Vagina (tissue), 2 donors: ENCODE measurements around the gene TOMM5. TPM values are rescaled to one million over a fixed set of nuclear protein-coding genes. Genes with fewer than 3 reads are reported as not detected.

Experiments
- DNase-seq, 2 donors: peaks; one replicate each; pipeline ENCODE4 v3.0.0-alpha.2; 2017; ENCODE audit errors: extremely low spot score in 2 of 2
- H3K27ac ChIP-seq: fragments of 200-600 bp; sonication (generic); one replicate; pipeline ENCODE4 v1.5.1; 2019
- H3K27me3 ChIP-seq: fragments of 200-600 bp; sonication (generic); one replicate; pipeline ENCODE4 v1.5.1; 2019
- H3K36me3 ChIP-seq, 2 donors: fragments of 200-600 bp; sonication (generic); one replicate each; pipeline ENCODE4 v1.5.1; 2017 to 2019
- H3K4me1 ChIP-seq: fragments of 200-600 bp; sonication (generic); one replicate; pipeline ENCODE4 v1.5.1; 2019
- H3K4me3 ChIP-seq, 2 donors: fragments of 200-600 bp; sonication (generic); 1 replicate in 1 of 2; 2 replicates in 1 of 2; pipeline ENCODE4 v1.5.1; 2016 to 2019
- H3K9me3 ChIP-seq: fragments of 200-600 bp; sonication (generic); one replicate; pipeline ENCODE4 v1.5.1; 2019
- CTCF ChIP-seq, 3 experiments: fragments of 450-650 bp in 2 of 3; fragments of 200-600 bp in 1 of 3; sonication (generic) in 1 of 3; IDR thresholded peaks; one replicate each; pipeline ENCODE4 v1.5.1; 2017 to 2019; ENCODE audit warnings: antibody characterized with exemption in 3 of 3, mild to moderate bottlenecking in 2 of 3, moderate library complexity in 2 of 3
- POLR2A ChIP-seq, 2 donors: fragments of 450-650 bp; IDR thresholded peaks; one replicate each; pipeline ENCODE4 v1.6.1; 2017; ENCODE audit warnings: antibody characterized with exemption in 2 of 2, mild to moderate bottlenecking in 2 of 2, moderate library complexity in 2 of 2
- POLR2AphosphoS5 ChIP-seq, 2 donors: sonication (generic); formaldehyde crosslinking; IDR thresholded peaks; one replicate each; pipeline ENCODE4 v1.9.0; 2017; ENCODE audit warnings: antibody characterized with exemption in 2 of 2, mild to moderate bottlenecking in 2 of 2, low read depth in 1 of 2; ENCODE audit not compliant: insufficient read depth in 1 of 2
- intact Hi-C: fragments of 100-400 bp; cut with DNase I; formaldehyde crosslinking; loops from one replicate; pipeline ENCODE4 v1.15.1; 2023
- total RNA-seq: library from RNA; depleted of rRNA; stranded (reverse); fragments of >200 nt; gene quantifications from one replicate; pipeline ENCODE4 v1.2.3, GENCODE V29; 2016

The TOMM5 gene
- total RNA-seq, 1 donor from 2014 or later = 70.7 TPM

GRCh38 chr9:37564916-37565315, 27.5 kb downstream of the TOMM5 start:
- intact Hi-C loops = no loop called here
- no peaks in the 10 kb centered on the region for H3K9me3 ChIP-seq
- TF ChIP-seq POLR2AphosphoS5 (IDR thresholded peaks at IDR 0.05; ENCODE audit: insufficient read depth in 1 of 2, low read depth in 1 of 2) (no peak), POLR2A (IDR thresholded peaks at IDR 0.05) (no peak), CTCF (IDR thresholded peaks at IDR 0.05) (no peak)
- no peak overlapping the region for H3K4me3 ChIP-seq
- no peak for DNase-seq
- H3K27me3 ChIP-seq = no peaks in the 10 kb centered on the region
- H3K27ac ChIP-seq = no peak overlapping the region
- no peaks in the 10 kb centered on the region for H3K4me1 ChIP-seq
- H3K36me3 ChIP-seq = no peaks in the 10 kb centered on the region

DNA sequence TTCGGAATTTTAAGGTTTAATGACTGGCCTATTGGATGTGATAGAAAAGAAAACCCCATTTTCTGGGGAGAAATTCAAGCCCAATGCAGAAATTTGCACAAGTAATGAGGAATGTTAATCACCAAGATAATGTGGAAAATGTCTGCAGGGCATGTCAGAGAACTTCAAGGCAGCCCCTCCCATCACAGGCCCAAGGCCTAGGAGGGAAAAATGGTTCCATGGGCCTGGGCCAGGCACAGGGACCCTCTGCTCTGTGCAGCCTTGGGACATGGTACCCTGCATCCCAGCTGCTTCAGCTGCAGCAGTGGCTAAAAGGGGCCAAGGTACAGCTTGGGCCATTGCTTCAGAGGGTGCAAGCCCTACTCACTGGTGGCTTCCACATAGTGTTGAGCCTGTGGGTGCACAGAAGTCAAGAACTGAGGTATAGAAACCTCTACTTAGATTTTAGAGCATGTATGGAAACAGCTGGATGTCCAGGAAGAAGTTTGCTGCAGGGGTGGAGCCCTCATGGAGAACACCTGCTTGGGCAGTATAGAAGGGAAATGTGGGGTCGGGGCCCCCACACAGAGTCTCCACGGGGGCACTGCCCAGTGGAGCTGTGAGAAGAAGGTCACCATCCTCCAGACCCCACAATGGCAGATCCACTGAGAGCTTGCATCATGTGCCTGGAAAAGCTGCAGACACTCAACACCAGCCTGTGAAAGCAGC, 28.4 kb downstream of the TOMM5 start:
- Histone ChIP-seq H3K27me3 (no peaks in the 10 kb centered on the region), H3K36me3 (no peaks in the 10 kb centered on the region), H3K9me3 (no peaks in the 10 kb centered on the region), H3K27ac (no peak overlapping the region), H3K4me1 (no peaks in the 10 kb centered on the region), H3K4me3 (no peak overlapping the region)
- TF ChIP-seq POLR2AphosphoS5 (IDR thresholded peaks at IDR 0.05; ENCODE audit: insufficient read depth in 1 of 2, low read depth in 1 of 2) = no peak
- TF ChIP-seq CTCF (IDR thresholded peaks at IDR 0.05) = no peak
- TF ChIP-seq POLR2A (IDR thresholded peaks at IDR 0.05) = no peak
- no peak for DNase-seq
- intact Hi-C loops = no loop called here

DNA sequence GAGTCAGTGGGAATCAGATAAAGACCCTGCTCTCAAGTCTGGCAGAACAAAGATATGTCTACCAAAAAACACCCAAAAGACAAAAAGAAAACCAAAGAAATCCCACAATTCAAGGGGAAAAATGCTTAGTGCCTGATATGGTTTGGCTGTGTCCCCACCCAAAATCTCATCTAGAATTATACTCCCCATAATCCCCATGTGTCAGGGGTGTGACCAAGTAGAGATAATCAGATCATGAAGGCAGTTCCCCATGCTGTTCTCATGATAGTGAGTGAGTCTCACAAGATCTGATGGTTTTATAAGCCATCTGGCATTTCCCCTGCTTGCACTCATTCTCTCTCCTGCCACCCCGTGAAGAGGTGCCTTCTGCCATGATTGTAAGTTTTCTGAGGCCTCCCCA, 29.6 kb downstream of the TOMM5 start:
- intact Hi-C loops = no loop called here
- Histone ChIP-seq H3K27me3 (no peaks in the 10 kb centered on the region), H3K4me1 (no peaks in the 10 kb centered on the region), H3K9me3 (no peaks in the 10 kb centered on the region), H3K27ac (no peak overlapping the region), H3K36me3 (no peaks in the 10 kb centered on the region), H3K4me3 (no peak overlapping the region)
- TF ChIP-seq POLR2AphosphoS5 (IDR thresholded peaks at IDR 0.05; ENCODE audit: insufficient read depth in 1 of 2, low read depth in 1 of 2) (no peak), POLR2A (IDR thresholded peaks at IDR 0.05) (no peak), CTCF (IDR thresholded peaks at IDR 0.05) (no peak)
- DNase-seq = no peak

DNA sequence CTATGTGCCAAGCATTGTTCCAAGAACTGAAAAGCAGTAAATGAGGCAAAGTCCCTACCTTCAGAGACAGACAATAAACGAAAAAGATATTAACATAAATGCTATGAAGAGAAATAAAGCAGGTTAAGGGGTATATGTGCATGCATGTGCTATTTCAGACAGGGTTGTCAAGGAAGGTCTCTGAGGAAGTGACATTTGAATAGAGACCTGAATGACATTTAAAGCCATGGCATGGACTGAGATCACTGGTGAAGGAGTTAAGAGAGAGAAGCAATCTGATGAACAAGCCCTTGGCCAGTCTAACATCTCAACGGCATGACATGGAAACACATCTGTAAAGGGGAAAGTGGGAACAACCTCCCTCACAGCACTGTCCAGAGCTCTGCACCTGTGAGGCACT, 30.7 kb downstream of the TOMM5 start:
- H3K27me3 ChIP-seq = no peaks in the 10 kb centered on the region
- TF ChIP-seq POLR2A (IDR thresholded peaks at IDR 0.05) (no peak), CTCF (IDR thresholded peaks at IDR 0.05) (no peak), POLR2AphosphoS5 (IDR thresholded peaks at IDR 0.05; ENCODE audit: insufficient read depth in 1 of 2, low read depth in 1 of 2) (no peak)
- no peaks in the 10 kb centered on the region for H3K9me3 ChIP-seq
- no peak overlapping the region for H3K27ac ChIP-seq
- H3K4me3 ChIP-seq = no peak overlapping the region
- no peaks in the 10 kb centered on the region for H3K4me1 ChIP-seq
- no peaks in the 10 kb centered on the region for H3K36me3 ChIP-seq
- DNase-seq = no peak
- intact Hi-C loops = no loop called here

GRCh38 chr9:37559855-37560592, 32.4 kb downstream of the TOMM5 start:
- Histone ChIP-seq H3K36me3 (no peaks in the 10 kb centered on the region), H3K4me3 (no peak overlapping the region), H3K9me3 (no peaks in the 10 kb centered on the region), H3K27me3 (no peaks in the 10 kb centered on the region), H3K4me1 (no peaks in the 10 kb centered on the region), H3K27ac (no peak overlapping the region)
- intact Hi-C loops = no loop called here
- DNase-seq = no peak
- TF ChIP-seq POLR2A (IDR thresholded peaks at IDR 0.05) (no peak), POLR2AphosphoS5 (IDR thresholded peaks at IDR 0.05; ENCODE audit: insufficient read depth in 1 of 2, low read depth in 1 of 2) (no peak), CTCF (IDR thresholded peaks at IDR 0.05) (no peak)
